ENCODE results near the gene VAV2.

Gene VAV2

DNA sequence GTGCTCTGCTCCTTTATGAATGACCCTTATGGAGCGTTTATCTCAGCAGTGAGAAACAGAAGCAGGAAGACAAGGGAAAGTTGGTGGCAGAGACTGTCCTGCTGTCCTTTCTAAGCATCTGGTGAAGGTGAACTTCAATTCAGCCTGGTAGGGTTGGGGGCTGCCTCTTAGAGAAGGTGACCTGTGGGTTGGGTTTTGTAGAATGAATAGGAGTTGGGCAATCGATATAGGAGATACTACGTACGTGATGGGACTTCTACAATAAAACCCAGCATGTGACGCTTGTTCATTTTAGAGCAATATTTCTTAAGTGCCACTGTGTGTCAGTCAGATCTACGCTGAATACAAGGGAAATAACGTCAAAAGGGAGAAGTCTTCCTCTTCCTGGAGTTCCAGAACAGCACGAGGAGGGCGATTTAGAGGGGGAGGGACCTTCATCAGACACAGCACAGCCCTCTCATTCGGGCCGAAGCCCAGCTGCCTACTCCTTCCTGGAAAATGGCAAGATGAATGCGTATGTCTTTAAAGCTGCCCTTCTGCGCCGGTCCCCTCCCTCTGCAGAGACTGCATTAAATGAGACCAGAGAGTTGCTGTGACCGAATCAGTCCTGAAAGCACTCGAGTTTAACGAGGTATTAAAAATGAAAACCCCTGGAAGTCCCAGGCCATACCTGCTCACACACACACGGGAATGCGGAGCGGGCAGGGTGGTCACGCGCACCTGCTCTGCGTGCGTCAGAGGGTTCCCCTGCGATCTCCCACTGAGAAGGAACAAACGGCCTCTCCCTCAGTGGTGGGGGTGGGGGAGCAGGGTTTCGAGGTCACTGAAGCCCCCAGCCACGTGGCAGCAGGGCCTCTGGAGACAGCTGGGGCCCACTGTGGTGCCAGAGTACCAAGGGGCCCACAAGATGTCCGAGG is 168.7 kb downstream of the VAV2 start:
- H3K4me3 Mint-ChIP-seq: no peak overlapping the region
- no peaks in the 10 kb centered on the region for H3K36me3 Mint-ChIP-seq (ENCODE audit: insufficient read depth)
- no peak for ATAC-seq (replicated peaks)
- DNase-seq: no peak
- no peaks in the 10 kb centered on the region for H3K27me3 Mint-ChIP-seq
- H3K4me1 Mint-ChIP-seq (ENCODE audit: low read depth in 2 of 2): no peaks in the 10 kb centered on the region
- H3K27ac Mint-ChIP-seq: no peak overlapping the region
- no peaks in the 10 kb centered on the region for H3K9me3 Mint-ChIP-seq

DNA sequence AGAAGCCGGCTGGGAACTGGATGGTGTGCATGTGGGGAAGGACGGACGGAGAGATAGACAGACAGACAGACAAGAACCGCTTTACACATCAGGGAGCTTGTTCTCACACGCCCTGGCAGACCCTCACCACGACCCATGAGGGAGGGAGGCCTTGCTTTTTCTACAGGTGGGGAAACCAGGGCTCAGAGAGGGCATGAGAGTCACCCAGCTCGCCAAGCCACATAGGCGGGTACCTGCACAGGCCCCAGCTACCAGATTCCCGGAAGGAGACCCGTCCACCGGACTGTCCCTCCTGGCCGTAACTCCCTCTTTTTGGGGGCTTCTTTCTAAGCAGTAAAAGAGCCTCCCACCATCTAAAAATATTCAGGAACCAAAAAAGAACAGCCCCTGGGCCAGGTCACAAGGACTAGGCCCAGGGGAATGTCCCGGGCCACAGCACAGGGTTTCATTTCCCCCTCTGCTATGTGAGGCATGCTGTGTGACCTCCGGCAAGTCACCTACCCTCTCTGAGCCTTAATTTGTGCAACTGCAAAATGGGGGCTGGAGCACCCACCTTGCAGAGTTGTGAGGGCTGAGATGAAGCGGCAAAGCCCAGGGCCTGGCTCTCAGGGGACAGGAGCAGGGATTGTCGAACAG is 169.6 kb downstream of the VAV2 start:
- no peak overlapping the region for H3K27ac Mint-ChIP-seq

DNA sequence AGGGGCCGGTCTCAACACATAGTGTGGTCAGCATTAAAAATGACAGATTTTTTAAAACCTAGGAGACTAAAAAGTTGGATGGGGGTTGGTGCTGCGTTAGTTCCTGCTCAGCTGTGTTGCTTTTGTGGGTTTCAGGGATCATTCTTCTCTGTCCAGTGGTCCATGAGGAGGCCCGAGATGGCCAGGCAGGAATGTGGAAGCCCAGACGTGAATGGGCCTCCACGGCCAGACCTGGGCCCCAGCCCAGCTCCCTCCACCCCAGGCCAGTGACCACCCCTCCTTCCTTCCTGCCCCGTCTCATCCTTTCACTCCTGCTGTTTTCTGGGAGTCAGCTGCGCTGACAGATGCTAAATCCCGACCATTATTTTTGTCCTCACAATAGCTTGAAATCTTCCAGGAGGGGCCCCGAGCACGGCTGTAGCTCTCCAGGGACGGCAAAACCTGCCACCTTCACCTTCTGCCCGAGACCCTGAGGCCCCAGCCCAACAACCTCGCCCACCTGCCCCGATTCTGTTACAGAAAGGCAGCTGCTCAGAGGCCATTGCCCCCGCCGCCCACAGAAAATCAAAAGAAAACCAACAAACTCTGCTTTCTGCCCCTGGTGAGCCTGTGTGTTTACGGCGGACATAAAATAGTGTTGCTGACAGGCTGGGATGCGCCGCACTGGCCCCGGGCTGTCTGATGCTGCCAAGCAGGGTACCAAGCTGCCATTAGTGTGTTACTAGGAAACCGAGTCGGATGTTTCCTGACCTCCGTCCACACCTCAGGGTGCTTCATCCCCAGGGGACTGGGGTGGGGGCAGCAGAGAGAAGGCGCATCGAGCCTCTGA is 170.3 kb downstream of the VAV2 start:
- Mint-ChIP-seq H3K4me3 (no peak overlapping the region), H3K9me3 (no peaks in the 10 kb centered on the region), H3K27ac (no peak overlapping the region)

More for the DNA sequence above, 169.6 kb downstream of the VAV2 start:
- H3K9me3 Mint-ChIP-seq: no peaks in the 10 kb centered on the region
- no peak overlapping the region for H3K4me3 Mint-ChIP-seq
- H3K36me3 Mint-ChIP-seq (ENCODE audit: insufficient read depth): peaks cover 3% of the 10 kb centered on the region
- ATAC-seq (replicated peaks) (peak; percentile 31), DNase-seq (no peak)
- H3K4me1 Mint-ChIP-seq (ENCODE audit: low read depth in 2 of 2): no peaks in the 10 kb centered on the region
- H3K27me3 Mint-ChIP-seq: no peaks in the 10 kb centered on the region

DNA sequence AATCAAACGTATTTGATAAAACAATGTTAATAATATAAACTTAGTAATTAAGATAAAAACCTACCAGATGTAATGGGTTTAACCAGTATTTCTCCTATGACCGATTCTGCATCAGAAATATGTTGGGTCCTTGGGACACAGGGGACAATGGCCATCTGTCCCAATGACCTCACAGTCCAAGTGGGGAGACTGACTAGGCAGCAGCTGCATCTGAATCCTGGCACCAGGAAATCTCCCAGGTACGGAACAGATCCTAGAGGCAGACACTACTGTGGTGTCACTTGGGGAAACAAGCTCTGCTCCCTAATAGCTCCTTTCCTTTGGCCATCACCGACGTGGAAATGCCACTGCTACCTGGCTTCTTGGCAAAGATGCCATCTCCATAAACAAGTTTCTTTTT is 172.2 kb downstream of the VAV2 start:
- Mint-ChIP-seq H3K27ac (no peak overlapping the region), H3K9me3 (no peaks in the 10 kb centered on the region), H3K4me1 (ENCODE audit: low read depth in 2 of 2) (no peaks in the 10 kb centered on the region), H3K27me3 (no peaks in the 10 kb centered on the region), H3K4me3 (no peak overlapping the region), H3K36me3 (ENCODE audit: insufficient read depth) (peaks cover 3% of the 10 kb centered on the region)
- ATAC-seq (replicated peaks) (no peak), DNase-seq (no peak)

More for the DNA sequence above, 170.3 kb downstream of the VAV2 start:
- no peak for ATAC-seq (replicated peaks)
- DNase-seq: no peak
- peaks cover 3% of the 10 kb centered on the region for H3K36me3 Mint-ChIP-seq (ENCODE audit: insufficient read depth)
- H3K27me3 Mint-ChIP-seq: no peaks in the 10 kb centered on the region
- no peaks in the 10 kb centered on the region for H3K4me1 Mint-ChIP-seq (ENCODE audit: low read depth in 2 of 2)

DNA sequence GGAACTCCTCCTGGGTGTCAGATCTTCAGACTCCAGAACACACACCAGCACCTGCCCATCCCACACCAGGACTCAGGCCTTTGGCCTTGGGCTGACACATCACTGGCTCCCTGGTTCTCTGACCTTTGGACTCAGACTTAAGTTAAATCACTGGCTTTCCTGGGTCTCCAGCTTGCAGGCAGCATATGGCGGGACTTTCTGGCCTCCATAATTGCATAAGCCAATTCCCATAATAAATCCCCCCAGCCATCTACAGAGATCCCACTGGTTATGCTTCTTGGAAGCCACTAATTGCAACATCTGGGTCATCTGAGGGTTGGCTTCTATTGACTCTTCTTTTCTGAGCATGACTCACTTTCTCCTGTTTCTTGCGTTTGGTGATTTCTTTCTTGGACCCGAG is 173.7 kb downstream of the VAV2 start:
- Mint-ChIP-seq H3K27me3 (no peaks in the 10 kb centered on the region), H3K27ac (no peak overlapping the region), H3K4me3 (no peak overlapping the region), H3K36me3 (ENCODE audit: insufficient read depth) (peaks cover 3% of the 10 kb centered on the region), H3K9me3 (no peaks in the 10 kb centered on the region), H3K4me1 (ENCODE audit: low read depth in 2 of 2) (no peaks in the 10 kb centered on the region)
- DNase-seq: no peak
- ATAC-seq (replicated peaks): no peak

DNA sequence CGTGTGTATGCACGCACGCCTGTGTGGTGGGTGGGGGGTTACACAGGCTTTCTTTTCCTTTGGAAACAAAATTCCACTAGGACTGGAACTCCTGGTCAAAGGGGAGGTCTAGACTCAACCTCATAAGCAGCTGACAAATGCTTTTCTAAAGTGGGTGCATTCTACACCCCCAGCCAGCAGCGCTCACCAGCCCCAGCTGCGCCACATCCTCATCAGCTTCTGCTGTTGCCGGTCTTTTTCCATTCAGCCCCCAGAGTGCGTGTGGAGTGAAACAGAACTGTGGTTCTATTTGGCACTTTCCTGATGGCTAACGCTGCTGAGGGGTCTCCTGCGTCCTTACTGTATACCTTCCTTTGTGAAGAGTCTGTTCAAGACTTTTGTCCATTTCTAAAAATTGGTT is 176.3 kb downstream of the VAV2 start:
- Mint-ChIP-seq H3K4me1 (ENCODE audit: low read depth in 2 of 2) (no peaks in the 10 kb centered on the region), H3K4me3 (no peak overlapping the region), H3K27ac (no peak overlapping the region), H3K9me3 (no peaks in the 10 kb centered on the region), H3K36me3 (ENCODE audit: insufficient read depth) (peaks cover 3% of the 10 kb centered on the region), H3K27me3 (no peaks in the 10 kb centered on the region)
- DNase-seq: no peak
- ATAC-seq (replicated peaks): no peak

DNA sequence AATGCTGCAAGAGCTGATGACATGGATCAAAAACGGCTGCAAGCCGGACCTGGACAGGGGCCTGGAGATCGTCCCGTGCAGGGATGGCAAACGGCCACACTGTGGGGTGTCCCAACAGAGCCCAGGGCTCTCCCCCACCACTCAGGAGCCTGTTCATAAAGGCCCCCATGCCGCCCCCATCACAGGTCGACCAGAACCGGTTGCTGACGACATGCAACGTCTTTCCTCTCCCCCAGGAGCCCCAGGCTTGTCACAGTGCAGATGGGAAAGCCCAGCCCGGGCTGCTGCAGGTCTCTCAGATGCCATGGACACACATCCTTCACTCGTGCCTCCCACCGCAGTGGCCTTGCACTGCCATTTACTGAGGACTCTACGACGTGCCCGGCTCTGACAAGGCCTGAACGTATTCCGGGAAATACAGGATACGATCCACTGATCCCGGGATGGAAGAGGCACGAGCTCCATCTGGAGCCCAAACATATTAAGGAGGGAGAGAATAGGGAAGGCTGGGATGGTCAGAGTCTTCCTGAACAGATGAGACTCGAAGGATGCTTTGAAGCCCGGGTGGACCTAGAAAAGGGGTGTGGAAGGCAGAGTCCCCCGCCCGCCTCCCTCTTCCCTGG is 177.4 kb downstream of the VAV2 start:
- DNase-seq: no peak
- Mint-ChIP-seq H3K4me1 (ENCODE audit: low read depth in 2 of 2) (no peaks in the 10 kb centered on the region), H3K4me3 (no peak overlapping the region)

DNA sequence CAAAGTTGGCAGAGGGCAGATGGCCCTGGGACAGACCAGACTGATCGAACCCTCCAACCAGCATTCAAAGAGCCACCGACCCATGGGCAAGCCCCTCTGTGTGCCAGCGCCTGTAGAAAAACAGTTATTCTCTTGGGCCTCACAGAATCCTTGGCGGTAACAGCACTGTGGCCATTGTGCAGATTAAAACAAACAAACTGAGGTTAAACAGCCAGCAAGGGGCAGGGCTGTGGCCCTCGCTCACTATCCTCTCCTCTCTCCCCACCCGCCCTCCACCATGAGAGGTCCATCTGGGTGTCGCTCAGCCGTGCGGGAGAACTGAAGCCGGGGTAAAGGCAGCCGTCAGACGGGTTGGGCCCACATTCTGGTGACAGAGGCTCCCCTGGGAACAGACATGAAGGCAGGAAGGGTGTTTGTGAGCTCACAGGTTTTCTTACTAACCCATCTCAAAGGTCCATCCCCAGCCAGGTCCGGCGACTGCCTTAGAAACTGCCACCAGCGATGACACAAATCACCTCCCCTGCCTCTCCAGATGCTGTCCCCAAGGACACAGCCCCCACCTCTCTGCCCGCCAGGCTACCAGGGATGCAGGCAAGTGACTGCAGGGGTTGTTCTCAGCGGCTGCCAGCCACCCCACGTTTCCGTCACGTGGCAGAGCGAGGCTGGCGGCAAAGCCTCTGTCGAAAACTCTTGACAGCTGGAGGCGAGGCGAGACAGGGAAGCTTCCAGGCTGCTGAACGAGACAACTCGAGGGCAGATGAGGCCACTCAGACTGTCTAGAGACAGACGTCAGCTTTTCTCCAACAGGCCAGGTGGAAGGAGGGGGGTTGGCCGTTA is 178.2 kb downstream of the VAV2 start:
- Mint-ChIP-seq H3K9me3 (no peaks in the 10 kb centered on the region), H3K4me3 (no peak overlapping the region), H3K36me3 (ENCODE audit: insufficient read depth) (peaks cover 3% of the 10 kb centered on the region), H3K27me3 (no peaks in the 10 kb centered on the region), H3K4me1 (ENCODE audit: low read depth in 2 of 2) (no peaks in the 10 kb centered on the region), H3K27ac (no peak overlapping the region)
- no peak for ATAC-seq (replicated peaks)
- no peak for DNase-seq

More for the DNA sequence above, 177.4 kb downstream of the VAV2 start:
- Mint-ChIP-seq H3K27me3 (no peaks in the 10 kb centered on the region), H3K36me3 (ENCODE audit: insufficient read depth) (peaks cover 3% of the 10 kb centered on the region), H3K9me3 (no peaks in the 10 kb centered on the region), H3K27ac (no peak overlapping the region)
- ATAC-seq (replicated peaks): no peak

DNA sequence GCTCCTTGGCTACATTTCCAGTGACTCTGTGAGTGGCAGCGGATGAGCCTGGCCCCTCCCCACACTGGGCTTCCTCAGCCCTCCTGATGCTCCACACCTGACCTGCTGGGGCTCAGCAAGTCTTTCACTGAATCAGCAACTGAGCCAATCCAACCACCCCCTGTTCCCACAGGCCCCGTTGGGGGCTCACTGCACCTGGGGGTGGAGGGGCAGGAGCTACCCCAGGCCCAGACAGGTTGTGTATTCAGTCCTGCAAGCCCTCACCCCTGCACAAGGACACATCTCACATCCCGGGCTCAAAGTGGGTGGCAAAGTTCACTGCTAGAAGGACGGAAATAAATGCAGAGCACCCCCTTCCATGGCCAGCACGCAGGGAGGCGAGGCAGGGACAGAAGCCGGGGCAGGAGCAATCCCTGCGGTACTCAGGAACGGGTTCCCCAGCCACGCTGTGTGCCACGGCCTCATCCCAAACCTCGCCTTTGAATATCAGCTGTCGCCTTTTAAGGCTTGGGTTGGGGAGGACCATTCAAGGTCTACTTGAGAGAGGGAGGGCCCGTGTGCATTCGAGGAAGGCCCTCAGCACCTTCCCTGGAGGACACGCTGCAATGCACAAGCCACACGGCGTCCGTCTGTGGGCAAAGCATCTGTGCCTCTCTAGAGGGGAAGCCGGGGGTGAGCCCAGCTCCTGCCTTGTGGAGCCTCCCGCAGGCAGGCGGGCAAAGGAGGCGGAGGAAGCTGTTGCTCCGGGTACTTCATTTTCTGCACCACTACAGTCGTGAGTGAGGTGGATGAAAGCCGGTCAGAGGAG is 179.0 kb downstream of the VAV2 start:
- H3K4me1 Mint-ChIP-seq (ENCODE audit: low read depth in 2 of 2): no peaks in the 10 kb centered on the region

DNA sequence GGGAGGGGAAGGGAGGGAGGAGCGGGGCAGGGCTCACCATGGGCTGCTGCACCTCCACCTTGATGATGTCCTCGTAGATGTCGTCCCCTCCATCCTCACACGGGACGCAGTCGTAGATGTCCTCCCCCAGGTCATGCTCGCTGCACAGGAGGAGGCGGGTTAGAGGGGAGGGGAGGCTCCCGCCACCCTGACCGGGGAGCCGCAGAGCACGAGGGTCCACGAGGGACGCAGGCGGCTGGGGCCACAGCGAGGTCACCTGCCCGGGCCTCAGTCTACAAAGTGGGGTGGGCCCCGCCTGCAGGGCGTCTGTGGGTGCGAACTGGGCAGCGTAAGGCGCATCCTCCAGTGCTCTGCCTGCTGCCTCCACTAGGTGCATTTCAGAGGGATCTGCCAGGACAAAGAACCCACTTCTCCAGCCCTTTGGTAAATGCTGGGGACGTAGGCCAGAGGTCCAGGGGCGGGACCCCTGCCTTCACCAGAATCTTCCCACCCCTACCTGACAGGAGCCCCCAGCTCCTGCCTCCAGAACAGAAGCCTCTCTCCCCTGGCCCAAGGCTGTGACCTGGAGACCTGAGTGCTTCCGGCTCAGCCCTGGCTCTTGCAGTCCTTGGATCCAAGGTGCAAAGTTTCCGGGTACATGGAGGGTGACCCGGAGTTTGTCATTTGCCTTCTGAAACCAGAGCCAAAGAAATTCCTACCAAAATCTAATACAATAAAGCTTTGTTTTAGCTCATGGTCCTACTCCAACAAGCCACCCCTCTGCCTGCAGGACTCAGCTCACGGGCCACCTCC is 179.9 kb downstream of the VAV2 start:
- no peaks in the 10 kb centered on the region for H3K36me3 Mint-ChIP-seq (ENCODE audit: insufficient read depth)
- no peaks in the 10 kb centered on the region for H3K27me3 Mint-ChIP-seq
- no peak overlapping the region for H3K27ac Mint-ChIP-seq
- no peaks in the 10 kb centered on the region for H3K4me1 Mint-ChIP-seq (ENCODE audit: low read depth in 2 of 2)
- no peak overlapping the region for H3K4me3 Mint-ChIP-seq
- ATAC-seq (replicated peaks) (no peak), DNase-seq (no peak)
- no peaks in the 10 kb centered on the region for H3K9me3 Mint-ChIP-seq

More for the DNA sequence above, 179.0 kb downstream of the VAV2 start:
- no peak for DNase-seq
- Mint-ChIP-seq H3K36me3 (ENCODE audit: insufficient read depth) (peaks cover 3% of the 10 kb centered on the region), H3K4me3 (no peak overlapping the region), H3K27me3 (no peaks in the 10 kb centered on the region), H3K9me3 (no peaks in the 10 kb centered on the region), H3K27ac (no peak overlapping the region)
- no peak for ATAC-seq (replicated peaks)

DNA sequence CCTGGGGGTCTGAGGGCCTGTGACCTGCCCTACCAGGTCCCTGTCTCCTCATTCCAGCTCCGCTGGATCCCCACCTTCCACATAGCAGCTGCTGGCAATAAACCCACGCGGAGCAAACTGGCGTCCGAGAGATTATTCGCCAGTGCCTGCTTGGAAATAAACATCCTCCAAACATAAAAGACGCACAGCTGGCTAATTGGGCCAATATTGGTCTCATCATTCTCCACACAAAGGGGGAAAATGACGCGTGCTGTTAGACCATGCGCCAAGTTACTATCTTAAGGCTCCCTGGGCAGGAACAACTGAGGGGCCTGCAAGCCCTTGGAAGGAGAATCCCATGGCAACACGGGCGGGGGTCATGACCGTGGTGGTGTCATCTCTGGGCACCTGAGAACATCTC is 180.7 kb downstream of the VAV2 start:
- no peaks in the 10 kb centered on the region for H3K27me3 Mint-ChIP-seq
- no peaks in the 10 kb centered on the region for H3K9me3 Mint-ChIP-seq
- no peak for ATAC-seq (replicated peaks)
- DNase-seq: no peak
- no peak overlapping the region for H3K27ac Mint-ChIP-seq
- no peaks in the 10 kb centered on the region for H3K4me1 Mint-ChIP-seq (ENCODE audit: low read depth in 2 of 2)
- H3K4me3 Mint-ChIP-seq: no peak overlapping the region
- no peaks in the 10 kb centered on the region for H3K36me3 Mint-ChIP-seq (ENCODE audit: insufficient read depth)
